Inflammatory macrophage treated with lipopolysaccharide for 4 hours (primary cell): Measurements from ENCODE around the gene CMIP.

Experiments
- DNase-seq: peaks from one replicate; pipeline ENCODE4 v3.0.0-alpha.2; 2020

The CMIP gene

DNA sequence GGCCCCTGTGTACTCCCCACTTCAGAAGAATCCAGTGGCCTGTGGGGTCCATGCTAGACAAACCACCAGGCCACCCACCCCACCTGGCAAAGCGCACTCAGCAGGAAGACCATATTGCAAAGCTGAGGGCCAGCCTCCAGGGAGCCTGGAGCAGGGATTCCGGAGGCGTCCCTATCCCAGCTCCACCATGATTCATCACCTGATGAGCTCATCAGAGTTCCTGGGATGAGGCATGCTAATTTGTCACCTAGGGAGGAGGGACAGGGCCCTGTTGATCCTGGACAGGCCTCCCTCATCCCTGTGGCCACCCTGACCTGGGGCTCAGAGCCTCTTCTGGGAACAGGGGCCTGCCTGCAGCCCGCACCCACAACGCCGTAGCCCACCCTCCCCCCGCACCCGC is 202.9 kb downstream of the CMIP start:
- no peak for DNase-seq

DNA sequence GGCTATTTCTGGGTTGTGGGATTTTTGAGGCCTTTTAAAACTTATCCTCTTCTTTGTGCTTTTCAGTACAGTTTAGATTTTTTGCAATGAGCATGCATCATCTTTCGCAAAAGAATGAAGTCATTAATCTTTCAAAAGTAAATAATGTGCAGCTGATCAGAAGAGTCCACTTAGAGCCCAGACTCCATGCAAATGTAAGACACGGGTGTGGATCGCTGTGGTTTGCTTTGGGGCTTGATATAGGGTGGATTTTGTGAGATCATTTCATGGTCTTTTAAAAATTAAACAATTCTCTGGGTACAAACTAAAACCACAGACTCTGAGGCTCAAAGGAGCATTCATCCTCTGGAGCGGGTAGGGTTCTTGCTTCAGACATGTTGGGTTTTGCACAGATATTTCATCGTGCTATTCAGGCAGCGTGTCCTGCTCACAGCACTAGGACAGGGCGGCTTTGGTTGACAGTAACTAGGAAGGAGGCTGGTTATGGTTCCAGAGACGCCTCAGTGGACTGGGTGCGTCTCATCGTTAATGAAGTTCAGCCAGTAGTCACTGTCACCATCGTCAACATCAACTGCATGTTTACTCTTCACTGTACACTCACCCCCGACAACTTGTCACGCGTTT is 205.1 kb downstream of the CMIP start:
- DNase-seq, result no peak

DNA sequence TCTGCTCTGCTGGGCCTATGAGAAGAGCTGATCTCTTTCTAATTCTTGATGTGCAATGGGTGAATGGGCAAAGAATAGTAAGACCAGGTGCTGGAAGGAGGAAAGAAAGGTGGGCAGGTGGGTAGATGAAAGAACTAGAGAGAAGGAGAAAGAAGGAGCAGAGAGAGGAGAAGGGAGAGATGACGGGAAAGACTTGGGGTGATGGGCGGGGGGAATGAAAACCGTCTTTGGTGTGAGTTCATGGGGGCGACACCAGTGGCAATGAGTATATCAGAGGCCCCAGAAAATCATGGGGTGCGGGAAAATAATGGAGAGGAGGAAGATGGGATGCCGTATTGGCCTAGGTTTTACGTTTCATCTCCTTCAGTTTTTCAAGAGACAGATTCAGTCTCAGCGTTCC is 205.7 kb downstream of the CMIP start:
- no peak for DNase-seq

DNA sequence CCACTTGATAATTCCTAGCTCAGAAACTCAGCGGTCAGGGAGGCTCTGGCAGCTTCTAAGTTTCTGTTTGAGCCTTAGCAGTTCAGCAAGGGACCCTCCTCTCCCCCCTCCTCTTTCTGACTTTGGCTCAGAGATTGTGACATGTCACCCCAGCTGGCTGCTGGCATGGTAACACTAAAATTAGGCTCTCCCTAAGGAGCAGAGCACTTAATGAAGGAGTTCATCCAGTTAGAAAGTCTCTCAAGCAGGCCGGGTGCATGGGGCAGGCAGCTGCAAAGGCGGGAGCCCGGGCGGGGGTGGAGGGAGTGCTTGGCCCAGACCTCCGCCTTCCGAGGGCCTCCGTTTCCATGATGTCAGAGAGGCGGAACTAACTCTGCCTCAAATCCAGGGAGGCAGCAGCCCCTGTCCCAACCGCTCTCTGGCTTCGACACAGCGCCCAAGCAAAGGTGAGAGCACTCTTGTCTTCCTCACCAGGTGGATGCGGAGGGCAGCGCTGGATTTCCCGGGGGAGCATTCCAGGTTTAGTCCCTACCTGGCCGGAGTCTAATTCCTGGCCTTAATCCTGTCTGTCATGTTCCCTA is 206.5 kb downstream of the CMIP start:
- DNase-seq, result no peak

DNA sequence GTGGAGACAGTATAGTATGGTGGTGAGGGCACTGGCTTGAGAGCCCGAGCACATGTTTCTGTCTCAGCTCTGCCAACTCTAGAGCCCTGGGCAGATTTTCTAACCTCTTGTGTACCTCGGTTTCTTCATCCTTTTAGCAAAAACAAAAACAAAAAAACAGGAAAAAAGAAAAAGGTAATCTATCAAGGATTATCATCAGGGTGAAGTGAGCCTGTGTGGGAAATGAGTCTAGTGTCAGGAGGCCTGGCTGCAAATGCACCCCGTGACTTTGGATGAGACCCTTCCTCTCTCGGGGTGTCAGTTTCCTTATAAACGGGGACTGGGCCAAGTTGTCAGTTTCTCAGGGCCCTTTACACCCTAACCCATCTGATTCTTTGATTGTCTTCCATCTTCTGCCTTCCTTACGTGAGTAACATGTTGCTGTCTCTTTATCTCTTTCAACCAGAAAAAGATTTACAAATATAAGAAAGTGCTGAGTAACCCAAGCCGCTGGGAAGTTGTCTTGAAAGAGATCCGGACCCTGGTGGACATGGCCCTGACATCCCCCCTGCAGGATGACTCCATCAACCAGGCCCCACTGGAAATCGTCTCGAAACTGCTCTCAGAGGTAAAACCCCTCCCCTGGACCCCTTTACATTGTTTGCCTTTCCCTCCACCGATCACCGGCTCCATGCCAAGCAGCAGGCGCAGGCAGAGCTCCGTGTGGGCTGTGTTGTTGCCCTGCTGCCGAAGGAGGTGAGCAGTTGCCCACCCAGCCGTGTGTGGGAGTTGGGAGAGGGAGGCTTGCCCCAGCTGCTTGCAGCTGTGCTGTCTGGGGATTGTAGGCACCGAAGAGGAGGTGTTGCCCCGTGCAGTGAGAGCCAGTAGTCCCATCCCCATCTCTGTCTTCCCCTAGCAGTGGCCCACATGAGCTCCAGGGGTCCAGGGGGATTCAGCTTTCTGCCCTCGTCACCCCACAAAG is 207.4 kb downstream of the CMIP start:
- DNase-seq, result no peak

DNA sequence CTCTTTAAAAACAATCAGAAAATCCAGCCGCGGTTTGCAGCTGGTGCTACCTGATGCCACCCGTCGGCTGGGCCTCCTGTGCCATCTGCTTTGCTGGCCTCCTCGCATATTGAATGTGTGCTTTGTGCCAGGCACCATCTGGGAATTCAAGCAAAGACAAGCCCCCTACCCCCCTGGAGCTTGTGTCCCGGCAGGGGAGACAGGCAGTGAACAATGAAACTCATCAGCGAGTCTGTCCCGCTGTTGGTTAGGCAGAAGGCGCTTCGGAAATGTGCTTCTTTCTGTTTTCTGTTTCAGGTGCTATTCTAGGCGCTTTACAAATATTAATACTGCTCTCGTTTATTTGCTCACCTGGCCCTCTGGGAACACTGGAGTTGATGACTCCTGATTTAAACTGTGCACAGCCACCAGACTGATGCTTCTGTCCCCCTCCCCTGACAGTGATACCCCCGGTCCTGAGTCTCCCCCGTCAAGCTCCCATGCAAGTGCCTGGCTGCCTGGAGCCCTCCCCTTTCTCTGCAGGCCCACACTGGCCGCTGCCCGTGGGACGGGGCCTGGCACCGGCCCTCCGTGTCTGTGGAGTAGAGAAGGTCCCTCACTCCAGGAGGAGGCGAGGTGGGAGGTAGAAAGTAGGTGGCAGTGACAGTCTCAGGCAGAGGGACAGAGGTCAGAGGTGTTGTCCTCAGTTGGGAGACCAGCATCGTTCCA is 208.3 kb downstream of the CMIP start:
- no peak for DNase-seq

DNA sequence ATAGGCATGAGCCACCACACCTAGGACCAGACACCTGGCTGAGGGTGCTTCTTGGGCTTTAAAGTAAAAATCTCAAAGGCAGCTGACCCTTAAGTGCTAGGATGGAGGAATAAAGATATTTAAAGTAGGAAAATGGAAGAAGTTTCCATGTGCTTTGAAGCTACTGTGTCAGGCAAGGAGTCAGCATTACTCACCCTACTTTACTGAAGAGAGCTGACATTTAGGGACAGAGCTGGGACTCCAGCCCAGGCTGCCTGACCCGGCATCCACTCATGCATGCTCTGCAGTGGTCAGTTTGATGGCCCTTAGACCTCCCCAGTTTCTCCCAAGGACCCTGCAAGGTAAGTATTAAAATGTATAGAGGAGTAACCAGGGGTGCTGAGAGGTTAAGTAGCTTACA is 209.7 kb downstream of the CMIP start:
- no peak for DNase-seq

DNA sequence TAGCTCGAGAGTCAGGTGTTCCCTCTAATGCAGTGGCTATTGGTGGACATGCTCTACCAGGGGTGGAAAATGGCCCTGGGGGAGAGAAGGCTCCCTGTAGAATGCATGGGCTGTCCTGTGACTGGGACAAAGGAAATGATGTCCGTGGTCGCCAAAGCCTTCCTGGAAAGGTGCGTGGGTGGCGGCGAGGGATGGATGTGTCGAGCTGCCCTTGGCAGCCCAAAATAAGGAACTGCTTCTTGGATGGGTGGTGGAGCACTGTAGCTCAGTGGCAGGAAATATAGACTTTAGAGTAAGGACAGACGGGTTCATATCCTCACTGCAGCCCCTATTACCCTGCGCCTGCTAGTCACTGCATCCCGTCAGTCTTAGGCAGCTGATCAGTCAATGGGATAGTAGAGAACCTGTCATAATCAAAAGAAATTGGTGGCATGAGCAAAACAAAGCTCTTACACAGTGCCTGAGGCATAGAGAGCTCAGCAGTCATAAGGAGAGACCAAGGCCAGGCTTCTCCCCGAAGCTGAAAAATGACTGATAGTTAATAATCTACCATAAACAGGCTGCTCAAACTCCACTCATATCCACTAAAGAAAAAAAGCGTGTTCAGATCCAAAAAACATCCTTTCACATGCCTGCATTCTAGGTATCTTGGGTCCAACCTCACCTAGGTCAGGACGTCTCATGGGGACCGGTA is 211.0 kb downstream of the CMIP start:
- DNase-seq, result peak; percentile 29

DNA sequence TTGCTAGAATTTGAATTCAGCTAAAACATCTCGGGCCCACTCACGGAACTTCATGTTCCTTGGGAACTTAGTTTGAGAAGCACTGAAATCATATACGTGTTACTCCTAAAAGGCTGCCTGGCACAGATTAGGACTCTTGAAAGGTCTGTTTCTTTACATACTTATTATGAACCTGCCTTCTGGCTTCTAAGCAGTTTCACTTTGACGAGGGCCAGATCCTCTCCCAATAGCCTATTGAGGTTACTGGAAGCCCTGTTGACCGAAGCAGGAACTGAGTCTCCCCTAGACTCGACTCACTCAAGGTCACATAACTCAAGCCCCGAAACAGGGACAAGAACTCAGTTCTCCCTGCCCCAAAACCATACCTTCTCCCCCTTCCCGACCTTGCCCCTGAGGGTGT is 212.6 kb downstream of the CMIP start:
- no peak for DNase-seq

DNA sequence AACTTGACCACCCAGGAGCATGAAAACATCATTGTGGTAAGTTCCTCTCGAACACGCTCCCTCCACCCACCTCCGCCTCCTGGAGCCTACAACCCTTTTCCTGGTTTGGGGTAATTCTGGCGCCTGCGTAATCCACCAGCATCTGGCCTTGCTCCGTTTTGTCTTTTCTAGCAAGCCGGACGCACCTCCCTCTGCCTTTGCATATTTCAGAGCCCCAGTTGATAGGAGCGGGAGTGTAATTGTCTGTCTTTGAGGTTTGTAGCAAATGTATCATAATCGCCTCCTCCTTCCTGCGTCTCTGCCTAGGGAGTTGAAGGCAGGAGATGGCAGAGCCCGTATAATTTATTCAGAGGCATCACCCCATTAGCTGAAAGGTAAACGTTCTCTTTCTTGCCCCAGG is 213.2 kb downstream of the CMIP start:
- no peak for DNase-seq

DNA sequence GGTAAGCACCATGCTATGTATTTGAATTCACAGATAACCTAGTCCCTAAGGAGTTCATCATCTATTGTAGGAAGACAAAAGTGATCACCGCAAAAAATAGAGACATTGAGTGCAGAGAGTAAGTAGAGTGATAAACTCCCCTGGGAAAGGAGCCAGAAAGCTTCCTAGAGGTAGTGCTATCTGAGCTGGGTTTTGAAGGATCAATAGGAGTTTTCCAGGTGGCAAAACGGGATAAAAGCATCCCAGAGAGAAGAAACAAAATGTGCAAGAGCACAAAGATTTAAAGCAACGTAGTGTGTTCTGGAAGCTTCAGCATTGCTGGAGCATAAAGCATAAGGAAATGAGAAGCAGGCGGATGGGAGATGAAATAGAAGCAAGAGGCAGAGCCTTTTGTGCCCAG is 213.8 kb downstream of the CMIP start:
- no peak for DNase-seq

DNA sequence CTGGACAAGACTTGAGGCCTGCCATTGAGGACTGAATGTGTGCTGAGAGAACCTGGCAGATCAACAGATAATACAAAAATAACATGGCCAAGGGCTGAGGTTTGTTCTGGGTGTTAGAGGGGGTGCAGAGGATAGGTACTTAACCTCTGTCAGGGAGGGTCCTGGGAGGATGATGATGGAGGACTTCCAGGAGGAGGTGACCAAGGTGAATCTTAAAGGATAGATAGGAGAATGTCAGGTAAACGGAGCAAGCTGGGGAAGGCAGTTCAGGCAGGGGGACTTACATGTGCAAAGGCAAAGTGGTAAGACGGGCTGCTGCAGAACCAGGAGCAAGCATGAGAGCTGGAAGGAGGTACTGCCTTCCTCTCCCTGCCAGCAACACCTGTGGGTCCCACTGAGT is 214.6 kb downstream of the CMIP start:
- no peak for DNase-seq

DNA sequence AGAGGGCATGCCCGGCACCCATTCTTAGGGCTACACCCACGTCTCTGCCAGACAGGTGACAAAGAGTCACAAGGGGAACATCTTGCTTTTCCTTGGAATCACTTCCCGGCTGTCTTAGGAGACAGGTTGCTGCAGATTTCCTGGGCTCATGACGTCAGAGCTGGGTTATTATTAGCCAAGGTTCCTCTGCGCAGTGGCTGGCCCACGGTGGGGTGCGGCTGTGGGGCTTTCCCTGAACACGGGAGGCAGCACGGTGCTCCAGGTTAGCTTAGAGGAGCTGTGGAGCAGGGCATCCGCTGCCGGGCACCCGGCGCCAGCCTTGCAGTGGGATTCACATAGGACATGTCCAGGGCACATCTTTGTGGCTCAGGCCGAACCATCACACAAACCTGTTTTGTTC is 216.5 kb downstream of the CMIP start:
- no peak for DNase-seq

DNA sequence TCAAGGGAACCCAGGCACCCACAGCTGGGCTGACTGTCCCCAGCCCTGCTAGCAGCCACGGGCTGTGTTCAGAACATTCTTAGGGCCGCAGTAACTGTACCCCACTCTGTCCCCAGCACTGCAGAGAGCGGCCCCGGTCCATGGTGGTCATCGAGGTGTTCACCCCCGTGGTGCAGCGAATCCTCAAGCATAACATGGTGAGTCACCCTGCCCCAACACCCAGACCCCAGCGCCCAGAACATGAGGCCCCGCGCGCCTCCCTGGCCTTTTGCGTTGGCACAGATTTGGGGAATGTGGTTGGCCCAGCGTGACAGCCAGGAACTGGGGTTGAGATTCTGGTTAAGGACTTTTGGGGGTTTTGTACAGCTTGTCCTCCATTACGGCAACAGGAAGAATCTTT is 219.5 kb downstream of the CMIP start:
- DNase-seq, result no peak

DNA sequence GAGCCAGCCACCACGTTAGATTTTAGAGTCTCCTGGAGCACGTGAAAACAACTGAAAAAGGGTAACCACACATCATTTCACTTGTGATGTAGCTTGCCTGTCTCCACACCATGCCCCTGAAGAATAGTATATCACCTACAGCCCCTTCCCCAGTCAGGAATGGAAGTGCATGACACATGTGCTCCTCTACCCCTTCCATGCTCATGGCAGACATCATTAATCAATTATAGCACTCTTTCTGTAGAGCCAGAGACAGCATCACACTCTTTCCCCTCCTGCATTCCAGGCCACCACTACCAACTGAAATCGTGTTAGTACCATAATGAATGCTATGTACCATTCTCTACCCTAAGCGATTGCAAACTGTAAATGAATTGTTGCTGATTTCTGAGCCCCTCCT is 221.0 kb downstream of the CMIP start:
- DNase-seq, result no peak

DNA sequence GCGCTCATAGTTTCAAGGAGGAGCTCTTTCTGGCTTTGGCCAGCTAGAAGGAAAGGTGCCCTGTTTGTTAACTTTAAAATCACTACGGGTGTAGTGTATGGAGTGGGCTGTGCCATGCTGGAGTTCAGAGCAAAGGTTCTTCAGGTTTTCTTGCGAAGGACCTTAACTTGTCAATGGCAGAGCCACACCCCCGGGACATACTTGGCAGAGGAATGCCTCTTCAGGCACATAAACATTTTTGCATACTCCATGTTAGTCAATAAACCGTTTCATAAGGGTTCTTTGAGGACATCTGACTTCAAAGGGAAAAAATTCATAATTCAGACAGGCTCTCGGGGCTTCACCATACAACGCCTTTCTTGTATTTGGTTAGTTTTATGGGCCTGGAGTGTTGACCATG is 221.5 kb downstream of the CMIP start:
- no peak for DNase-seq

DNA sequence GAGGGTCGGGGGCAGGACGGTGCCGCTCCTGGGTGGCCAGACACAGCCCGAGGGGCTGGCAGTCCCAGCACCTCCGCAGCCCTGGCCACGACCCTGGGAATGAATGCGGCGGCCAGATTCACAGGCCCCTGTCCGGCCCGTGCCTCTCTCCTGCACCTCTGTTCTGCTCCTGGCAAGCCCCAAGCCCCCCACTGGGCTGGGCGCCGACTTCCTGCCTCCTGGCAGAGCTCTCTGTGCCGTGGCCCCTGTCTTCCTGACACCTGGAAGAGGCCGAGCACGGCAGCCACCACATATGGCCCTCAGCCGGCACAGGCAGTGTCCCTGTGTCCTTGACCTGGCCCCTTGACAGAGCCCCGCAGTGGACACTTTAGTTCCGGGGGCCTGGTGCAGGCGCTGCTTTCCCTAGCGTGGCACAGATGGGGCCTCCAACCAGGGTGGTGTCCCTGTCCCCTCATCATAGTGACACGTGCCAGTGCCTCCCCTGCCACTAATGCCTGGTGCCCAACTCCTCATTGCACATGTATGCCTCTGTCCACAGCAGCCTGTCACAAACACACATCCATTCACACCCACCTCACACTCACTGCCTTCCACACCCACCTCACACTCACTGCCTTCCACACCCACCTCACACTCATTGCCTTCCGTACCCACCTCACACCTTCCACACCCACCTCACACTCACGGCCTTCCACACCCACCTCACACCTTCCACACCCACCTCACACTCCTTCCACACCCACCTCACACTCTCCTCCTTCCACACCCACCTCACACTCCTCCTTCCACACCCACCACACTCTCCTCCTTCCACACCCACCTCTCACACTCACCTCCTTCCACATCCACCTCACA is 223.9 kb downstream of the CMIP start:
- no peak for DNase-seq

DNA sequence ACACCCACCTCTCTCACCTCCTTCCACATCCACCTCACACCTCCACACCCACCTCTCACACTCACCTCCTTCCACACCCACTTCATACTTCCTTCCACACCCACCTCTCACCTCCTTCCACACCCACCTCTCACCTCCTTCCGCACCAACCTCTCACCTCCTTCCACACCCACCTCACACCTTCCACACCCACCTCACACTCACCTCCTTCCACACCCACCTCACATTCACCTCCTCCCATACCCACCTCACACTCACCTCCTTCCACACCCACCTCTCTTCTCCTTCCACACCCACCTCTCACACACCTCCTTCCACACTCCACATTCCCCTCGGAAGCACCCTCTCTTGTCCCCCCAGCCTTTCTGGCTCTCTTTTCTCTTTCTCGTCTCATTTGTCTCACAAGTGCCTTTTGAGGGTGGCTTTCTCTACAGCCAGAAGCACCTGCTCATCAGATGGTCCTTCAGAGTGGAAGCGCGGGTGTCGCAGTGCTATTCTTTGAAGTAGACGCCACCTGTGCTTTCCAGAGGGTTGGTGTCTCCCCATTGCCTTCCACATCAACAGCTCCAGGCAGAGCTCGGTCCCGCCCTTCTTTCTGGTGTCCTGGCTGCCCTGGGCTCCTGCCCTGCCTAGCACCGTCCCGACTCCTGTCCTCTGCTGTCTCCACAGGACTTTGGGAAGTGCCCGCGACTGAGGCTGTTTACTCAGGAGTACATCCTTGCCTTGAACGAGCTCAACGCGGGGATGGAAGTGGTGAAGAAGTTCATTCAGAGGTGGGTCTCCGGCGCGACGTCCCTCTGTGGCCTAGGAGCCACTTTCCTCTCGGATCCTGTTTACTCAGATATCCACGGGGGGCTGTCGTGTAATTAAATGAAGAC is 225.1 kb downstream of the CMIP start:
- no peak for DNase-seq

DNA sequence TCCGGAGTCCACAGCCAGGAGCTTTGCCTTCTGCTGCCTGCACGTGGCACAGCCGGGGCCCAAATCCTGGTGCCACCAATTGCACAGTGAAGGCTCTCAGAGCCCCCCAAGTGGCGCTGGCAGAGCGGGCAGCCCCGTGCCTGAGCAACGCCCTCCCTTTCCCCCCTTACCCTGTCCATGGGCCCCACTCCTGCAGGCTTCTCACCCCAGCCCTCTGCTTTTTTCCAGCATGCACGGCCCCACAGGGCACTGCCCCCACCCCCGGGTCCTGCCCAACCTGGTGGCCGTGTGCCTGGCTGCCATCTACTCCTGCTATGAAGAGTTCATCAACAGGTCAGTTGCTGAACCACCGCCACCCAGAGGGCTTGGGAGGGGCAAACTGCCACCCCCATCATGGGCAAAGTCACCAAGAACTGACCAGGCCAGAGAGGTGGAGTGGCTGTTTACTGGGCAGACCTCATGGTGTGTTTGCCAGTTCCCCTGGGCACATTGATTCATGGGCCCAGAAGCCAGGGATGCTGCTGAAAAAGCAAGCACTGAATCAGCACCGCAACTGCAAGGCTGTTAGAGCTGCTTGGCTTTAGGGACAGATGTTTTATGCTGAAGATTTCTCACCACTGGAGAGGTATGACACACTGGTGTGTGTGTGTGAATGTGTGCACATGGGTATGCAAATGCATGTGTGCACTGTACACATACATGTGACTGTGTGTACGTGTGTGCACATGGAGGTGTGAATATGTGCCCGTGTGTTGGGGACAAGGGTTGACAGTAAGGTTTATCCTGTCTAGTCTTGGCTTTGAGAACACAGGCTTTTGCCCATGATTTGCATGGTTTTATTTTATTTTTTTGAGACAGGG is 227.4 kb downstream of the CMIP start:
- DNase-seq, result no peak

DNA sequence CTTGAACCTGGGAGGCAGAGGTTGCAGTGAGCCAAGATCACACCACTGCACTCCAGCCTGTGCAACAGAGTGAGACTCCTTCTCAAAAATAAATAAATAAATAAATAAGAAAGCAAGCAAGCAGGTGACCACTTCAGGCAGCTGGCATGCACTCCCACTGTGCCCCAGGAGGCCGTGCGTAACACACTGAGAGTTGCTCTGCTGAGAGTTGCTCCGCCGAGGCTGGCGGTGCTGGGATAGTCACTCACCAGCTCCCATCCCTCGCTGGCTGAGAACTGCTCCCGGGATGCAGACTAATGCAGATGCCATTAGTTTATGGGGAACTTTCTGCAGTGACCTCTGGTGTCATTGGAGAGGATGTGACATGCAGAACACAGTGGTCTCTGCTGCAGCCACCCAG is 228.8 kb downstream of the CMIP start:
- no peak for DNase-seq
